Stimulated activated CD8-positive, alpha-beta memory T cell treated with anti-CD3 and anti-CD28 coated beads, Interleukin-2, amount 100 ng/mL, for 48 hours (primary cell): Measurements from ENCODE around the gene EEF1A1.
A peak's percentile ranks its signal among the peaks of the same experiment; 100 is the strongest.
"Not testable (repeated sequence)": the region's sequence is repeated elsewhere in the genome, so short reads cannot be mapped to it uniquely, and the experiment has no call there.

ENCODE experiments used
- DNase-seq, 2 donors: peaks; one replicate each; pipeline ENCODE4 v3.0.0-alpha.2; 2020; ENCODE audit warnings: low read depth in 2 of 2

EEF1A1 gene

GRCh38 chr6:73537677-73538076 is 16.8 kb upstream of the EEF1A1 start:
- DNase-seq: no peak

- no peak for DNase-seq
Observed at GRCh38 chr6:73534628-73535027, 13.8 kb upstream of the EEF1A1 start.

- no peak for DNase-seq
Observed at GRCh38 chr6:73532293-73532692, 11.5 kb upstream of the EEF1A1 start.

GRCh38 chr6:73528897-73529296 is 8.1 kb upstream of the EEF1A1 start:
- no peak for DNase-seq

- no peak for DNase-seq
Observed at GRCh38 chr6:73525546-73526330, 4.9 kb upstream of the EEF1A1 start.

- peak; percentile 69 to 74 for DNase-seq
Observed at GRCh38 chr6:73523434-73524123, 2.7 kb upstream of the EEF1A1 start.

GRCh38 chr6:73521351-73521985 is 636 bp upstream of the EEF1A1 start:
- peak; percentile 58 to 61 for DNase-seq

GRCh38 chr6:73519926-73520687 is 725 bp downstream of the EEF1A1 start:
- peak; percentile 66 to 68 for DNase-seq

- not testable (repeated sequence) for DNase-seq
Observed at GRCh38 chr6:73518982-73519881, 1.6 kb downstream of the EEF1A1 start.

- DNase-seq: not testable (repeated sequence)
Observed at GRCh38 chr6:73518100-73518981, 2.5 kb downstream of the EEF1A1 start.

- no peak for DNase-seq
Observed at GRCh38 chr6:73516514-73517489, 4.0 kb downstream of the EEF1A1 start.

- DNase-seq: no peak
Observed at GRCh38 chr6:73515204-73515655, 5.6 kb downstream of the EEF1A1 start.

GRCh38 chr6:73514746-73515110 is 6.1 kb downstream of the EEF1A1 start:
- DNase-seq: no peak

- no peak for DNase-seq
Observed at GRCh38 chr6:73513496-73513854, 7.4 kb downstream of the EEF1A1 start.

GRCh38 chr6:73511796-73512195 is 9.0 kb downstream of the EEF1A1 start:
- DNase-seq: no peak

GRCh38 chr6:73509851-73510250 is 11.0 kb downstream of the EEF1A1 start:
- no peak for DNase-seq

GRCh38 chr6:73508776-73509175 is 12.1 kb downstream of the EEF1A1 start:
- no peak for DNase-seq

- DNase-seq: no peak
Observed at GRCh38 chr6:73506246-73506645, 14.6 kb downstream of the EEF1A1 start.

- not testable (repeated sequence) for DNase-seq
Observed at GRCh38 chr6:73505705-73506104, 15.1 kb downstream of the EEF1A1 start.
